Esophagus squamous epithelium (tissue), 4 donors: Measurements from ENCODE around the gene SHISAL1.

ENCODE experiments used
- POLR2A ChIP-seq, 4 donors: fragments of 450-650 bp; IDR thresholded peaks; one replicate each; pipeline ENCODE4 v1.6.1; 2017; ENCODE audit warnings: antibody characterized with exemption in 4 of 4, mild to moderate bottlenecking in 4 of 4, moderate library complexity in 3 of 4
- TF ChIP-seq, protein P1 (sequence below), 6 experiments: fragments of 450-650 bp in 4 of 6; fragments of 200-600 bp in 2 of 6; sonication (generic) in 2 of 6; IDR thresholded peaks; one replicate each; pipeline ENCODE4 v1.5.1; 2016 to 2019; ENCODE audit warnings: antibody characterized with exemption in 6 of 6, mild to moderate bottlenecking in 4 of 6, moderate library complexity in 4 of 6

DNA sequence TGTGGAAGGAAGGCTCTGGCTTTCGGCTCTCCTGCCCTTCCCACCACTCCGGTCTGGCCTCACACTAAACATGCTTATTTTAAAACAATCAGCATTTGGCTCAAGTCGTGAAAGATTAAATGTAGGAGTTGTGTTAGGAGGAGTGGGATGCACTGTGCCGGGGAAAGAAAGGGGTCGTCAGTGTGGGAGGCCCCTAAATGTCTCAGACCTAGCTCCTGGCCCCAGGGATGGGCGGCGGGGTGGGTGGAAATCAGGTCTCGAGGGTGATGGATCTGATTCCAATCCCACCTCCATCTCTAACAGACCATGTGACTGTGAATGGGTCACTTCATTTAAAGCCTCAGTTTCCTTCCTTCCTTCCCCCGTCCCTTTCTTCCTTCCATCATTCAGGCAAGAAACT, 6.9 kb upstream of the SHISAL1 start:
- TF ChIP-seq, protein P1, sequence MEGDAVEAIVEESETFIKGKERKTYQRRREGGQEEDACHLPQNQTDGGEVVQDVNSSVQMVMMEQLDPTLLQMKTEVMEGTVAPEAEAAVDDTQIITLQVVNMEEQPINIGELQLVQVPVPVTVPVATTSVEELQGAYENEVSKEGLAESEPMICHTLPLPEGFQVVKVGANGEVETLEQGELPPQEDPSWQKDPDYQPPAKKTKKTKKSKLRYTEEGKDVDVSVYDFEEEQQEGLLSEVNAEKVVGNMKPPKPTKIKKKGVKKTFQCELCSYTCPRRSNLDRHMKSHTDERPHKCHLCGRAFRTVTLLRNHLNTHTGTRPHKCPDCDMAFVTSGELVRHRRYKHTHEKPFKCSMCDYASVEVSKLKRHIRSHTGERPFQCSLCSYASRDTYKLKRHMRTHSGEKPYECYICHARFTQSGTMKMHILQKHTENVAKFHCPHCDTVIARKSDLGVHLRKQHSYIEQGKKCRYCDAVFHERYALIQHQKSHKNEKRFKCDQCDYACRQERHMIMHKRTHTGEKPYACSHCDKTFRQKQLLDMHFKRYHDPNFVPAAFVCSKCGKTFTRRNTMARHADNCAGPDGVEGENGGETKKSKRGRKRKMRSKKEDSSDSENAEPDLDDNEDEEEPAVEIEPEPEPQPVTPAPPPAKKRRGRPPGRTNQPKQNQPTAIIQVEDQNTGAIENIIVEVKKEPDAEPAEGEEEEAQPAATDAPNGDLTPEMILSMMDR (IDR thresholded peaks at IDR 0.05) = no peak
- no peak for TF ChIP-seq POLR2A (IDR thresholded peaks at IDR 0.05)
